ENCODE data around the gene HSP90AB1.

The HSP90AB1 gene

DNA sequence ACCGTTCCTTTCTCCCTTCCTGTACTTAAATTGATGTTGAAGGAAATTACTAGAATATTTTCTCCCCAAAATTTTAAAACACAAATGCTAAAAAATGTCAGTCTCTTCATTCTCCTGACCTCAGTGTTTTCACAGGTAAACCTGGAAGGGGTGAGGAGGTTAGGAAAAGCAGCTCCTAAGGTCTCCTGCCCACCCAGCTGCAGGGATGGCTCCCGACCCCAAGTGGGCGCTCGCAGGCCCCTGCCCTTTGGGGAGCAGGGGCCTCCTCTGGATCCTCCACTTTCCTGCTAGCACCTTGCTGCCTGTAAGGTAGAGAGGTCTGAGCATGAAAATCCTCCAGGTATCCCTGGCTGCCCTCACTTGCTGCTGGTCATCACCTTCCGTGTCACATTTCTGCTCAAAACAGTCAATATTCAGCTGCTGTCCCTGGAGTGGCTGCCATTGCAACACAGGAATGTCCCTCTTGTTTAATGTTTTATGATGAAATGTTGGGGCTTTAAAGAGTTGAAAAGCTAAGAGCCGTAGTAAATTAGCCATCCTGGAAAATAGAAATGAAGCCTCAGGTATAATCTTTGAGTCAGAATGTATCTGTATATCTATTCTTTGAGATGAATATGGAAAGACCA lies 10.9 kb upstream of the HSP90AB1 start:
- no peak for DNase-seq

- peak in 1 of 2 experiments; percentile 42 for DNase-seq
Observed at GRCh38 chr6:44237021-44237812, 9.7 kb upstream of the HSP90AB1 start.

GRCh38 chr6:44237813-44238433 lies 9.0 kb upstream of the HSP90AB1 start:
- DNase-seq = peak in 1 of 2 experiments; percentile 39

- DNase-seq = no peak
Observed at GRCh38 chr6:44238687-44239350, 8.1 kb upstream of the HSP90AB1 start.

- no peak for DNase-seq
Observed at GRCh38 chr6:44243345-44243744, 3.6 kb upstream of the HSP90AB1 start.

GRCh38 chr6:44245391-44245911 lies 1.4 kb upstream of the HSP90AB1 start:
- peak in 1 of 2 experiments; percentile 63 for DNase-seq

DNA sequence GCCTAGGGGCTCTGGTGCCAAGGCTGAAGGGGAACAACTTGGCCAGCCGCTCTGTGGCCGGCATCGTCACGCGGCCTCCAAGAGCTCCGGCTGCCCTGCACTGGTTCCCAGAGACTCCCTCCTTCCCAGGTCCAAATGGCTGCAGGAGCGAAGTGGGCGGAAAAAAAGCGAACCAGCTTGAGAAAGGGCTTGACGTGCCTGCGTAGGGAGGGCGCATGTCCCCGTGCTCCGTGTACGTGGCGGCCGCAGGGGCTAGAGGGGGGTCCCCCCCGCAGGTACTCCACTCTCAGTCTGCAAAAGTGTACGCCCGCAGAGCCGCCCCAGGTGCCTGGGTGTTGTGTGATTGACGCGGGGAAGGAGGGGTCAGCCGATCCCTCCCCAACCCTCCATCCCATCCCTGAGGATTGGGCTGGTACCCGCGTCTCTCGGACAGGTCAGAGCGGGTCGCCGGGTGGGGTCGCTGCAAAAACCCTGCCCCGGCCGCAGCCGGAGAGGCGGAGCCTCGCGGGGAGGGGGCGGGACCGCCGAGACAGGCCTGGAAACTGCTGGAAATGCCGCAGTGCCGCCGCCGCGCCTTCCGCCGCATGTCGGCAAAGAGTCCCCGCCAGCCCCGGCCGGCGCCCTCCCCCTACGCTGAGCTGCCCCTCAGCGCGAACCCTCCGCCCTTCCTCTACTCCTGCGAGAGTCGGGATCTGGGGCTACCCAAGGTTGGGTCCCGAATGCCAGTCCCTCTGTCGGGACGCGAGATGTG lies 814 bp upstream of the HSP90AB1 start:
- DNase-seq = peak in 1 of 2 experiments; percentile 74

- DNase-seq = no peak
Observed at GRCh38 chr6:44247338-44248302, 719 bp downstream of the HSP90AB1 start.

- DNase-seq = no peak
Observed at GRCh38 chr6:44248579-44248978, 1.7 kb downstream of the HSP90AB1 start.

- DNase-seq = no peak
Observed at GRCh38 chr6:44249082-44249748, 2.3 kb downstream of the HSP90AB1 start.

DNA sequence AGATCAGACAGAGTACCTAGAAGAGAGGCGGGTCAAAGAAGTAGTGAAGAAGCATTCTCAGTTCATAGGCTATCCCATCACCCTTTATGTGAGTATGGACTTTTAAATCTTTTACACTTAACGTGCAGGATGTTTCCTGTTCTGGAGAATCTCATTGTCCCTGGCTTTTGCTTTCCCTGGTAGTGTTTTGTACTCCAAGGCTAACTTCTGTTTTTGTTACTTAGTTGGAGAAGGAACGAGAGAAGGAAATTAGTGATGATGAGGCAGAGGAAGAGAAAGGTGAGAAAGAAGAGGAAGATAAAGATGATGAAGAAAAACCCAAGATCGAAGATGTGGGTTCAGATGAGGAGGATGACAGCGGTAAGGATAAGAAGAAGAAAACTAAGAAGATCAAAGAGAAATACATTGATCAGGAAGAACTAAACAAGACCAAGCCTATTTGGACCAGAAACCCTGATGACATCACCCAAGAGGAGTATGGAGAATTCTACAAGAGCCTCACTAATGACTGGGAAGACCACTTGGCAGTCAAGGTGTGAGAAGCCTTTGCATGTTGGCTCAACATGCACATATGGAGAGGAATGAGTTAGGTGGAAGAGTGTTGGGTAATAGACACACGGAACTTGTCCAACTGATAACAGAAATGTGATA lies 3.3 kb downstream of the HSP90AB1 start:
- no peak for DNase-seq

DNA sequence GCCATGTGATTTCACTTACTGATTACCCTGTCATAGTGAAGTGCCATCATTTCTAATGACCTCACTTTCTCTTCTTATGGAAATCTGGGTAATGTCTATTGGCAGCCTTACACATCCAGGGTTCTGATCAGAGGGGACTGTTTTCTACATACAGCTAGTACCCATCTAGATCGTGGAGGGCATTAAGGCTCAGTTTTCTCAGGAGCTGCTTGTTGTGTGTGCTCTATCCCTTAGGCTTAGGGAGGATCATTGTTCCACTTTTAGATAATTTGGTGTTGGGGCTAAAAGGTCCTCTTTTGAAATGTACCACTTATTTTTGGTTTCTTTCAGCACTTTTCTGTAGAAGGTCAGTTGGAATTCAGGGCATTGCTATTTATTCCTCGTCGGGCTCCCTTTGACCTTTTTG lies 3.8 kb downstream of the HSP90AB1 start:
- DNase-seq = no peak

DNA sequence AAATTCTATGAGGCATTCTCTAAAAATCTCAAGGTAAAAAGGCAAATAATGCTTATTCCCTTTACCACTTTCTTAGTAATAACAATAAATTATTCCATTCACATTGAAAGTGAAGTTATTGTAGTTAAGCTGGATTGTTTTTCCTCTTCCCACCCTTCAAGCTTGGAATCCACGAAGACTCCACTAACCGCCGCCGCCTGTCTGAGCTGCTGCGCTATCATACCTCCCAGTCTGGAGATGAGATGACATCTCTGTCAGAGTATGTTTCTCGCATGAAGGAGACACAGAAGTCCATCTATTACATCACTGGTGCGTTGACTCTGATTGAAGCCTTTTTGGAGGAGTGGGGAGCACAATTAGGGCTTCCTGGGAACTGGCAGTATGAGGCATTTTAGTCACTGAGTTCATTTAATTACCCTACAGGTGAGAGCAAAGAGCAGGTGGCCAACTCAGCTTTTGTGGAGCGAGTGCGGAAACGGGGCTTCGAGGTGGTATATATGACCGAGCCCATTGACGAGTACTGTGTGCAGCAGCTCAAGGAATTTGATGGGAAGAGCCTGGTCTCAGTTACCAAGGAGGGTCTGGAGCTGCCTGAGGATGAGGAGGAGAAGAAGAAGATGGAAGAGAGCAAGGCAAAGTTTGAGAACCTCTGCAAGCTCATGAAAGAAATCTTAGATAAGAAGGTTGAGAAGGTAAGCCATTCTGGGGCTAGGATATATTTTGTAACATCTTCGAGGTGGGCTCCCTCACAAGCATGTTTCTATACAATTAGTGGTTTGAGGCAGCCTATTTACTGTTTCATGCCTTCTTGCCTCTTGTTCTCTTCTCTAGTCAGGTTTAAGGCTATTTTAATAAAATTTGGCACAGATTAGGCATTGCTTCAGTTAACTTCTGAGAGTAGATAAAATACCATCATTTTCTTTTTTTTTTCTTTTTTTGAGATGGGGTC lies 4.9 kb downstream of the HSP90AB1 start:
- no peak for DNase-seq

DNA sequence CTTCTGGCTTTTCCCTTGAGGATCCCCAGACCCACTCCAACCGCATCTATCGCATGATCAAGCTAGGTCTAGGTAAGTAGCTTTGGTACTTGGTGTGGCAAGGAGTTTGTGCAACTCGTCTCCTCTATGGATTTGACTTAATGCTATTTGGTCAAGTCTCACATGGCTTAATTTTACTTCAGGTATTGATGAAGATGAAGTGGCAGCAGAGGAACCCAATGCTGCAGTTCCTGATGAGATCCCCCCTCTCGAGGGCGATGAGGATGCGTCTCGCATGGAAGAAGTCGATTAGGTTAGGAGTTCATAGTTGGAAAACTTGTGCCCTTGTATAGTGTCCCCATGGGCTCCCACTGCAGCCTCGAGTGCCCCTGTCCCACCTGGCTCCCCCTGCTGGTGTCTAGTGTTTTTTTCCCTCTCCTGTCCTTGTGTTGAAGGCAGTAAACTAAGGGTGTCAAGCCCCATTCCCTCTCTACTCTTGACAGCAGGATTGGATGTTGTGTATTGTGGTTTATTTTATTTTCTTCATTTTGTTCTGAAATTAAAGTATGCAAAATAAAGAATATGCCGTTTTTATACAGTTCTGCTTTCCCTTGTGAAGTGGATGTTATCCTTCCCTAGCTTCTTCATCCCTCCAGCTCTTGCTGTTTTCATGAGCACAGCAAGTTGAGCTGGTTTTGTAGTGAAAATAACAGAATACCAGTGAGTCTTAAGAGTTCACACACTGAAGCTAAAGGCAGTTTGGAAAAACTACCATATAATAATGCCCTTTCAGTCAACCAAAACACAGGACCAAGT lies 6.6 kb downstream of the HSP90AB1 start:
- DNase-seq = no peak

DNA sequence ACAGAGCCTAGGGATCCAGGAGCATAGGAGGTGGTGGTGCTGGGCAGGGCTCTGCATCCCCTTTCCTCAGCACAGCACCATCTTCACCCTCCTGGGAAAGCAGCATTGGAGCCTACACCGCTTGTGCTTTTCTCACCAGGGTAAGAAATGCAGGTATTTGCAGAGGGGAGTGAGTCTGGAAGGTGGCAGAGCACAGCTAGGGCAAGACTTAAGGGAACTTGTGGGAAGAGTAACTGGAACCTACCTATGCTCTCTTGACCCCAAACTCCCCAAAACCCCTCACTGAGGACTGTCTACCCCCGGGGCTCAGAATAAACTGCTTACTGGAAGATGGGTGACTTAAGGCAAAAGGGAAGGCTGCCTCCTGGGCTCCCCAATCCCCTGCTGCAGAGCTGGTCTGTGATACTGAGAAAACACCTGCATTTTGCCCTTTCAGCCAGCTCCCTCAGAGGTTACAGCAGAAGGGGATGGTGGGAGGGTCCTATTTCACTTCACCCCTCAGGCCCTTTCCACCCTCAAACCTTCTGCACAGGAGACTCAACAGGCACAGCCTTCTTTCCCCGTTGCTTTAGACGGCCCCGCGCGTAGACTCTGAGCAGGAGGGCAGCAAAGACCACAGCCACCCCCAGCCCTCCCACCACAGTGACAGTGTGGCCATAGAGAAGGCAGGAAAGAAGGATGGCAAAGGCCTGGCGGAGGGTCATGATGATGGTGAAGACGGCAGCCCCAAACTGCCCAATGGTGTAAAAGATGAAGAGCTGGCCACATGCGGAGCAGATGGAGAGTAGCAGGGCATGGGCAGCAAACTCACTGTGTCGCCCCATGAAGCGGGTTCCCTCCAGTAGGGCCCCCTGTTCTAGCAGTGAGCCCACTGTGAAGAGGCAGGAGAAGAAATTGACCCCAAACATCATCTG lies 7.5 kb downstream of the HSP90AB1 start:
- DNase-seq = no peak

- DNase-seq = no peak
Observed at GRCh38 chr6:44255105-44255808, 8.4 kb downstream of the HSP90AB1 start.

Measured in cerebellar nuclear complex (tissue), 1 donor.